ENCODE results near the gene PAAF1. TPM values are rescaled to one million over a fixed set of nuclear protein-coding genes. Genes with fewer than 3 reads are reported as not detected.
A peak's percentile ranks its signal among the peaks of the same experiment; 100 is the strongest.

PAAF1 gene
- total RNA-seq, 2 donors from 2014 or later = 11.4 to 14.8 TPM

DNA sequence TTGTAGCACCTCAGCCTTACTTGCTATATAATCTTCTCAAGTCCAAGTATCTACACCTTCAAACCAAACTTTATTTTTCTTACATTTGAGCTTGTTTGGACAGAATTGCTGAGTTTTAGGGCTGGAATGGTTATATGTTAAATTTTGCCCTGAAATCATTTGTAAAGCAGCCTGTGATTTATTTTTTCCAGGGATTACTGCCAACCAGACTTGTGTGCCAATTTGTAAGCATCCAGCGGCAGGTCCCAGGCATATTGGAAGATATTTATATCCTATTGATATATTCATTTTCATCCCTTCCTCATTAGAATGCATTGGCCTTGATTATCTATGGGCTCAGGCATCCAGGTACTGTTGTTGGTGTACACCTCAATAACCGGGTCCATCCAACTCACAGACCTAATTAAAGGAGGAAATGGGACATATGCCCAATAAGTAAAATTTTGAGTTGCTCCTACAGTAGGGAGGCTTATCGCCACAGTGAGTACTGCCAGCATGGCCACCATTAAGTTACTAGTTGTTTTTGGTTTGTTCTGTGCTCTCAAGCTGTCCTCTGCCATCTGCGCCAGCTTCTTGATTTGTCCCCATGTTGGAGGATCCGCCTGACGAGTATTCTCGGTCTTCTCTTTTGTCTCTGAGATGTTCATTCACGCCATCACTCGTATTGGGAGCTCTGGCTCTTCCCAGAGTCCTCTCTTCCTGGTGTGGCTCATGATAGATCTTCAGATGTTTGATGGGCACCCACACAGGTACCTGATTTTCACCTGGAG lies 64.2 kb downstream of the PAAF1 start:
- H3K27ac Mint-ChIP-seq = no peak overlapping the region
- ATAC-seq (no peak), DNase-seq (no peak)
- peaks cover 4% of the 10 kb centered on the region for H3K36me3 Mint-ChIP-seq (ENCODE audit: low read depth)
- H3K4me3 Mint-ChIP-seq = no peak overlapping the region
- H3K9me3 ChIP-seq (ENCODE audit: control insufficient read depth, low read length, poor library complexity, severe bottlenecking) = no peaks in the 10 kb centered on the region
- no peaks in the 10 kb centered on the region for H3K27me3 Mint-ChIP-seq
- H3K4me1 Mint-ChIP-seq = no peaks in the 10 kb centered on the region

- no peak overlapping the region for H3K4me3 Mint-ChIP-seq
- H3K36me3 Mint-ChIP-seq (ENCODE audit: low read depth) = peaks cover 4% of the 10 kb centered on the region
These were observed 65.2 kb downstream of the PAAF1 start for GRCh38 chr11:73942010-73942409.

GRCh38 chr11:73944085-73944484 lies 67.3 kb downstream of the PAAF1 start:
- no peak overlapping the region for H3K4me3 Mint-ChIP-seq
- ATAC-seq (no peak), DNase-seq (no peak)
- peaks cover 5% of the 10 kb centered on the region for H3K36me3 Mint-ChIP-seq (ENCODE audit: low read depth)
- H3K9me3 ChIP-seq (ENCODE audit: control insufficient read depth, low read length, poor library complexity, severe bottlenecking) = no peaks in the 10 kb centered on the region
- peaks cover 6% of the 10 kb centered on the region for H3K27me3 Mint-ChIP-seq
- H3K4me1 Mint-ChIP-seq = no peaks in the 10 kb centered on the region
- H3K27ac Mint-ChIP-seq = no peak overlapping the region

More at GRCh38 chr11:73942010-73942409, 65.2 kb downstream of the PAAF1 start:
- Mint-ChIP-seq H3K4me1 (no peaks in the 10 kb centered on the region), H3K27me3 (peaks cover under 1% of the 10 kb centered on the region), H3K27ac (no peak overlapping the region)
- H3K9me3 ChIP-seq (ENCODE audit: control insufficient read depth, low read length, poor library complexity, severe bottlenecking) = no peaks in the 10 kb centered on the region
- no peak for ATAC-seq
- DNase-seq = no peak

GRCh38 chr11:73944901-73945300 lies 68.1 kb downstream of the PAAF1 start:
- DNase-seq = no peak
- Mint-ChIP-seq H3K27ac (no peak overlapping the region), H3K27me3 (peaks cover 10% of the 10 kb centered on the region), H3K4me1 (no peaks in the 10 kb centered on the region), H3K36me3 (ENCODE audit: low read depth) (peaks cover 8% of the 10 kb centered on the region), H3K4me3 (no peak overlapping the region)
- no peaks in the 10 kb centered on the region for H3K9me3 ChIP-seq (ENCODE audit: control insufficient read depth, low read length, poor library complexity, severe bottlenecking)
- ATAC-seq = no peak

GRCh38 chr11:73945396-73945795 lies 68.6 kb downstream of the PAAF1 start:
- no peaks in the 10 kb centered on the region for H3K4me1 Mint-ChIP-seq

GRCh38 chr11:73946798-73947458 lies 70.1 kb downstream of the PAAF1 start:
- Mint-ChIP-seq H3K4me1 (peaks cover 2% of the 10 kb centered on the region), H3K27ac (no peak overlapping the region), H3K4me3 (no peak overlapping the region), H3K27me3 (peaks cover 10% of the 10 kb centered on the region), H3K36me3 (ENCODE audit: low read depth) (peaks cover 5% of the 10 kb centered on the region)
- no peaks in the 10 kb centered on the region for H3K9me3 ChIP-seq (ENCODE audit: control insufficient read depth, low read length, poor library complexity, severe bottlenecking)
- DNase-seq (no peak), ATAC-seq (no peak)

More at GRCh38 chr11:73945396-73945795, 68.6 kb downstream of the PAAF1 start:
- ATAC-seq (no peak), DNase-seq (no peak)
- Mint-ChIP-seq H3K36me3 (ENCODE audit: low read depth) (peaks cover 8% of the 10 kb centered on the region), H3K27me3 (peaks cover 10% of the 10 kb centered on the region), H3K4me3 (no peak overlapping the region), H3K27ac (no peak overlapping the region)
- no peaks in the 10 kb centered on the region for H3K9me3 ChIP-seq (ENCODE audit: control insufficient read depth, low read length, poor library complexity, severe bottlenecking)

GRCh38 chr11:73949246-73949645 lies 72.4 kb downstream of the PAAF1 start:
- ATAC-seq (no peak), DNase-seq (no peak)
- Mint-ChIP-seq H3K4me3 (no peak overlapping the region), H3K4me1 (peaks cover 2% of the 10 kb centered on the region), H3K36me3 (ENCODE audit: low read depth) (peaks cover 5% of the 10 kb centered on the region), H3K27me3 (peaks cover 10% of the 10 kb centered on the region), H3K27ac (no peak overlapping the region)
- no peaks in the 10 kb centered on the region for H3K9me3 ChIP-seq (ENCODE audit: control insufficient read depth, low read length, poor library complexity, severe bottlenecking)

- peaks cover 5% of the 10 kb centered on the region for H3K36me3 Mint-ChIP-seq (ENCODE audit: low read depth)
- H3K9me3 ChIP-seq (ENCODE audit: control insufficient read depth, low read length, poor library complexity, severe bottlenecking) = no peaks in the 10 kb centered on the region
- DNase-seq (no peak), ATAC-seq (no peak)
- peaks cover 2% of the 10 kb centered on the region for H3K4me1 Mint-ChIP-seq
- H3K4me3 Mint-ChIP-seq = no peak overlapping the region
- H3K27me3 Mint-ChIP-seq = peaks cover 10% of the 10 kb centered on the region
- no peak overlapping the region for H3K27ac Mint-ChIP-seq
These were observed 73.1 kb downstream of the PAAF1 start for GRCh38 chr11:73949912-73950311.

DNA sequence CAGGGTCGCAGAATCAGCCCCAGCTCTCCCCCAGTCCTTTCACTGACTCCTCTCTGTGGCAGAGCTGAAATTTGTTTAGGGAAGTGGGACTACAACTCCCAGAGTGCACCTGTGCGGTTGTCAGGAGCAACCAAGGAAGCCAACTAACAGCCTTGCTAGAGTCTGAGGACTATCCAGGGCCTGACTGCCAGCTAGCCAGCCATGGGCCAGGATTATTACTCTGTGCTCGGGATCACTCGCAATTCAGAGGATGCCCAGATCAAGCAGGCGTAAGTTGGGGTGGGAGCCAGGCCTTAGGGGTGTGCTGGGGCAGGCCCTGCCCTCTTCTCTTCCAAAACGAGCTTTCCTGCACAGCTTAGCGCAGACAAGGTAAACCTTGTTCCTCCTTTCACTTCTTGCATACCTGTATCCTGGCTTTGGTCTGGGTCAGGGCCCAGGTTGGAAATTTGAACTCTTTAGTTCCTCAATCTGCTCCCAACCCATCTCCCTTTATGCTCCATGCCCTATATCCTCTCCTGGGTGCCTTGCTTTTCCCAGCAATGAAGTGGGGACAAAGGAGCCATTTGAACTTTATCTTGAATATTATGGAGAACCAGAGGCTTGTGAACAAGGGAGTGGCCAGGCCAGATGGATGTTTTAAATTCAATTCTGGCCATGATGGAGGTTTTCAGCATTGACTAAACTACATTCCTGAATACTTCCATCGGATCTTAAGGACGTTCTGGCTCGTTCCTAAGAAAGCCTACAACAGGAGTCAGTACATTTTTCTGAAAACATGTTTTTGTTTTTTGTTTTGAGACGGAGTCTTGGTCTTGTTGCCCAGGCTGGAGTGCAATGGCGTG lies 74.3 kb downstream of the PAAF1 start, which contains the start of gene DNAJB13:
TSS of gene DNAJB13 (plus strand) at position 158 of the 842 bp plus-strand sequence. CDS start at position 202, 44 bp downstream.
- H3K4me3 Mint-ChIP-seq = no peak within 1 kb of the TSS
- H3K36me3 Mint-ChIP-seq (ENCODE audit: low read depth) = peaks cover 5% of the 10 kb centered on the region
- H3K27me3 Mint-ChIP-seq = peaks cover 14% of the 10 kb centered on the region
- ATAC-seq = peak; percentile 61
- DNase-seq = no peak
- peaks cover 2% of the 10 kb centered on the region for H3K4me1 Mint-ChIP-seq
- no peak within 1 kb of the TSS for H3K27ac Mint-ChIP-seq
- no peaks in the 10 kb centered on the region for H3K9me3 ChIP-seq (ENCODE audit: control insufficient read depth, low read length, poor library complexity, severe bottlenecking)

- Mint-ChIP-seq H3K27me3 (peaks cover 21% of the 10 kb centered on the region), H3K4me3 (no peak overlapping the region), H3K4me1 (peaks cover 3% of the 10 kb centered on the region), H3K36me3 (ENCODE audit: low read depth) (peaks cover 7% of the 10 kb centered on the region), H3K27ac (no peak overlapping the region)
- H3K9me3 ChIP-seq (ENCODE audit: control insufficient read depth, low read length, poor library complexity, severe bottlenecking) = no peaks in the 10 kb centered on the region
- ATAC-seq = no peak
- no peak for DNase-seq
These were observed 75.0 kb downstream of the PAAF1 start for GRCh38 chr11:73951797-73952196.

- H3K36me3 Mint-ChIP-seq (ENCODE audit: low read depth) = peaks cover 2% of the 10 kb centered on the region
- DNase-seq (no peak), ATAC-seq (peak; percentile 16)
- peaks cover 29% of the 10 kb centered on the region for H3K27me3 Mint-ChIP-seq
- peak overlapping the region; percentile 60 for H3K4me3 Mint-ChIP-seq
- no peak overlapping the region for H3K27ac Mint-ChIP-seq
- no peaks in the 10 kb centered on the region for H3K9me3 ChIP-seq (ENCODE audit: control insufficient read depth, low read length, poor library complexity, severe bottlenecking)
- H3K4me1 Mint-ChIP-seq = peaks cover 8% of the 10 kb centered on the region
These were observed 80.3 kb downstream of the PAAF1 start for GRCh38 chr11:73956876-73957653.

DNA sequence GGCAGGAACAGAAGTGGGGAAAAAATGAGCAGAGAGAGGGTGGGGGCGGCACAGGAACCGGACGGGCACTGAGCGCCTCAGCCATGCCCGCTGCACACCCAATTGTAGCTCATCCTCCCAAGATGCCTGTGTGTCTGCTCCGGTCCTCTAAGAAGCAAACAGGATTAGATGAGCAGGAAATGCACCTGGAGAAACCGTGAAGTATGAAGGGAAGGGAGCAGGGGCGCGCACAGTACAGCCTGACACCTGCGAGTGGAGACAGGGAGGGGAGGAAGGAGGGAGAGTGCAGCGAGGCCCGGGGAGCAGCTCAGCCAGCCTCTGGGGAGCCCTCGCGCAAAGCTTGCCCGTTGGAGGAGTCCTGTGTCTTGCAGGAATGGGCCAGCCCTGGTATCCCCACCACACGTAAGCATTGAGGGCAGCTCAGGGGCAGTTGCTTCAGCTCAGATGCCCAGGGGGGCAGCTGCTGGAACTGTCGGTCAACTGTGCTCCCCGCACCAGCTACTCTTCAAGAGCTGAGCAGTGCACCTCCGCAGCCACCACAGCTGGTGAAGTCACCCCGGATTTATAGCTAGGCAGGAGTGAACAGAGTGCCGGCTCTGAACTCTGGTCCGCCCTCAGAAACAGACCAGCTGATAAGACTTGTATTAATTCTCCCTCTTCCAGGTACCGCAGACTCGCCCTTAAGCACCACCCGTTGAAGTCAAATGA lies 81.0 kb downstream of the PAAF1 start:
- H3K36me3 Mint-ChIP-seq (ENCODE audit: low read depth) = peaks cover 2% of the 10 kb centered on the region
- no peak for DNase-seq
- ATAC-seq = peak; percentile 30
- H3K9me3 ChIP-seq (ENCODE audit: control insufficient read depth, low read length, poor library complexity, severe bottlenecking) = no peaks in the 10 kb centered on the region
- H3K4me3 Mint-ChIP-seq = peak overlapping the region; percentile 60
- peaks cover 9% of the 10 kb centered on the region for H3K4me1 Mint-ChIP-seq
- peaks cover 29% of the 10 kb centered on the region for H3K27me3 Mint-ChIP-seq
- no peak overlapping the region for H3K27ac Mint-ChIP-seq
